ENCODE data around the gene ART5.

- TF ChIP-seq CTCF (IDR thresholded peaks at IDR 0.05) (no peak), EP300 (IDR thresholded peaks at IDR 0.05) (no peak)
Measured at GRCh38 chr11:3615998-3616397, 25.8 kb downstream of the ART5 start.

Measured in ovary (tissue), 3 donors.